HCT116 (cell line): Measurements from ENCODE around the gene ARHGAP10. TPM values are rescaled to one million over a fixed set of nuclear protein-coding genes. Genes with fewer than 3 reads are reported as not detected.

Experiments
- ATAC-seq: fragments of 200-7000 bp; cut with Tn5 transposase; 2 replicates; pipeline ENCODE4 v1.9.1; 2020; ENCODE audit warnings: mild to moderate bottlenecking, moderate library complexity
- BruUV-seq: library from RNA; stranded (reverse); fragments of 400-500 nt; replicated peaks from 2 replicates; lab custom pipeline; 2021; lab: Mats Ljungman, UMichigan
- CTCF ChIA-PET: fragments of 300-600 bp; sonication (Branson Sonifier 250); formaldehyde crosslinking; loops from one replicate; lab custom pipeline; 2021; ENCODE audit warnings: antibody characterized with exemption; lab: Charles Lee
- POLR2A ChIA-PET: fragments of 300-600, 350-600 bp; sonication (Branson Sonifier 250); formaldehyde crosslinking; loops from one replicate; lab custom pipeline; 2021; ENCODE audit warnings: antibody characterized with exemption; lab: Charles Lee
- RAD21 ChIA-PET, 2 experiments: fragments of 300-600 bp; sonication (Branson Sonifier 250); formaldehyde crosslinking; loops; one replicate each; lab custom pipeline; 2023; ENCODE audit warnings: low total read pairs in 2 of 2; ENCODE audit not compliant: uncharacterized antibody in 2 of 2, unreplicated experiment in 2 of 2, low non-redundant PET in 1 of 2; lab: Charles Lee
- DNase-seq: peaks from one replicate; pipeline ENCODE4 v3.0.0-alpha.2; 2010; ENCODE audit warnings: low read depth, low spot score
- H2AFZ ChIP-seq: fragments of 200-600 bp; shearing (Covaris generic), sonication (generic); 2 replicates; pipeline ENCODE4 v1.6.1; 2017; ENCODE audit warnings: low read depth, mixed run types, mixed read lengths, antibody characterized with exemption, low read length; ENCODE audit not compliant: poor library complexity, severe bottlenecking
- H3K27ac ChIP-seq: 2 replicates; pipeline ENCODE4 v1.5.1; 2012; ENCODE audit warnings: low read depth, low read length
- H3K27me3 ChIP-seq: fragments of 200-600 bp; sonication (generic); 2 replicates; pipeline ENCODE4 v1.6.1; 2016; ENCODE audit warnings: mixed run types, low read length, mixed read lengths; ENCODE audit not compliant: insufficient read depth
- H3K36me3 ChIP-seq, 2 experiments: fragments of 200-500 bp in 1 of 2; fragments of 200-600 bp in 1 of 2; sonication (Bioruptor generic) in 1 of 2; sonication (generic) in 1 of 2; 2 replicates each; pipeline versions ENCODE4 v1.5.1 to v1.6.1; 2014 to 2016; ENCODE audit warnings: low read length in 2 of 2, inconsistent platforms in 1 of 2, mixed read lengths in 1 of 2, mixed run types in 1 of 2; ENCODE audit not compliant: insufficient read depth in 2 of 2, control insufficient read depth in 1 of 2
- H3K4me1 ChIP-seq, 2 experiments: fragments of 200-600 bp in 1 of 2; sonication (generic) in 1 of 2; 2 replicates each; pipeline versions ENCODE4 v1.5.1 to v1.6.1; 2012 to 2017; ENCODE audit warnings: low read length in 2 of 2, inconsistent platforms in 1 of 2, mild to moderate bottlenecking in 1 of 2, mixed read lengths in 1 of 2, mixed run types in 1 of 2, moderate library complexity in 1 of 2; ENCODE audit not compliant: insufficient read depth in 2 of 2, control insufficient read depth in 1 of 2
- H3K4me2 ChIP-seq: fragments of 200-600 bp; sonication (generic); 2 replicates; pipeline ENCODE4 v1.6.1; 2017; ENCODE audit warnings: mixed run types, low read length, mixed read lengths
- H3K4me3 ChIP-seq, 2 experiments: fragments of 200-600 bp in 1 of 2; sonication (generic) in 1 of 2; replicated peaks in 1 of 2; 2 replicates each; pipeline ENCODE4 v1.5.1; 2011 to 2016; ENCODE audit warnings: low read length in 2 of 2, control low read depth in 1 of 2, low read depth in 1 of 2, mild to moderate bottlenecking in 1 of 2, mixed read lengths in 1 of 2, mixed run types in 1 of 2
- H3K79me2 ChIP-seq: fragments of 200-600 bp; sonication (generic); 2 replicates; pipeline ENCODE4 v1.6.1; 2017; ENCODE audit warnings: mild to moderate bottlenecking, mixed run types, low read length, moderate library complexity, mixed read lengths; ENCODE audit not compliant: insufficient read depth
- H3K9ac ChIP-seq: fragments of 200-600 bp; sonication (generic); 2 replicates; pipeline ENCODE4 v1.6.1; 2016; ENCODE audit warnings: low read length, mixed read lengths
- H3K9me2 ChIP-seq: fragments of 200-600 bp; sonication (generic), shearing (Covaris generic); 2 replicates; pipeline ENCODE4 v1.6.1; 2017; ENCODE audit warnings: mixed run types, mild to moderate bottlenecking, moderate library complexity; ENCODE audit not compliant: insufficient read depth
- H3K9me3 ChIP-seq, 2 experiments: fragments of 200-500 bp in 1 of 2; fragments of 200-600 bp in 1 of 2; sonication (Bioruptor generic) in 1 of 2; sonication (generic) in 1 of 2; 2 replicates each; pipeline ENCODE4 v1.6.1; 2014 to 2017; ENCODE audit warnings: low read length in 2 of 2, mixed read lengths in 2 of 2, inconsistent platforms in 1 of 2, low read depth in 1 of 2, mild to moderate bottlenecking in 1 of 2, mixed run types in 1 of 2, moderate library complexity in 1 of 2; ENCODE audit not compliant: control insufficient read depth in 1 of 2, insufficient read depth in 1 of 2
- H4K20me1 ChIP-seq: fragments of 200-600 bp; sonication (generic), shearing (Covaris generic); 2 replicates; pipeline ENCODE4 v1.6.1; 2017; ENCODE audit warnings: mixed run types, mild to moderate bottlenecking, moderate library complexity; ENCODE audit not compliant: insufficient read depth
- CBX3 ChIP-seq: IDR thresholded peaks from 2 replicates; pipeline ENCODE4 v1.6.1; 2012; ENCODE audit warnings: low read depth
- ELF1 ChIP-seq: IDR thresholded peaks from 2 replicates; pipeline ENCODE4 v1.6.1; 2012; ENCODE audit warnings: low read depth, borderline replicate concordance
- EZH2 ChIP-seq: fragments of 200-600 bp; sonication (generic); IDR thresholded peaks from 2 replicates; pipeline ENCODE4 v1.6.1; 2017; ENCODE audit warnings: antibody characterized with exemption, mixed run types
- EZH2phosphoT487 ChIP-seq: fragments of 200-600 bp; IDR thresholded peaks from 2 replicates; pipeline ENCODE4 v1.6.1; 2018; ENCODE audit warnings: antibody characterized with exemption, borderline replicate concordance
- FOSL1 ChIP-seq: IDR thresholded peaks from 2 replicates; pipeline ENCODE4 v1.6.1; 2012; ENCODE audit warnings: low read depth
- POLR2A ChIP-seq: IDR thresholded peaks from 2 replicates; pipeline ENCODE4 v1.7.0; 2011; ENCODE audit warnings: borderline replicate concordance; ENCODE audit not compliant: insufficient read depth, insufficient read length; ENCODE audit errors: extremely low read depth
- POLR2AphosphoS5 ChIP-seq: IDR thresholded peaks from 2 replicates; pipeline ENCODE4 v1.6.1; 2011; ENCODE audit warnings: mild to moderate bottlenecking, low read depth, low read length, moderate library complexity
- RAD21 ChIP-seq: IDR thresholded peaks from 2 replicates; pipeline ENCODE4 v1.6.1; 2012; ENCODE audit warnings: low read depth, mild to moderate bottlenecking
- REST ChIP-seq: IDR thresholded peaks from 2 replicates; pipeline ENCODE4 v1.6.1; 2012; ENCODE audit warnings: low read depth
- SP1 ChIP-seq: IDR thresholded peaks from 2 replicates; pipeline ENCODE4 v1.6.1; 2012; ENCODE audit warnings: low read depth
- SRF ChIP-seq: IDR thresholded peaks from 2 replicates; pipeline ENCODE4 v1.6.1; 2012; ENCODE audit warnings: low read depth
- ZFX ChIP-seq: fragments of 450-650 bp; IDR thresholded peaks from 2 replicates; pipeline ENCODE4 v1.6.1; 2017
- ZNF274 ChIP-seq: fragments of 200-500 bp; sonication (Bioruptor generic); IDR thresholded peaks from 2 replicates; pipeline ENCODE4 v1.6.1; 2014; ENCODE audit warnings: mild to moderate bottlenecking, low read depth, low read length, inconsistent platforms
- intact Hi-C: fragments of 100-400 bp; cut with micrococcal nuclease; formaldehyde crosslinking; loops from 2 replicates; pipeline ENCODE4 v1.10.0; 2022
- total RNA-seq: library from RNA; stranded (reverse); gene quantifications from one replicate; pipeline ENCODE4 v1.2.1, GENCODE V29; 2021; ENCODE audit not compliant: unreplicated experiment

The ARHGAP10 gene
- total RNA-seq, 1 experiment from 2014 or later, result 24.7 TPM

GRCh38 chr4:147747787-147748454 lies 16.0 kb downstream of the ARHGAP10 start:
- no peaks in the 10 kb centered on the region for H3K36me3 ChIP-seq
- POLR2A ChIA-PET, result no interaction called here
- no TSS peak for BruUV-seq

More at GRCh38 chr4:147747787-147748454, 16.0 kb downstream of the ARHGAP10 start:
- Histone ChIP-seq H3K27me3 (no peaks in the 10 kb centered on the region), H3K9me3 (no peaks in the 10 kb centered on the region), H4K20me1 (no peaks in the 10 kb centered on the region), H3K79me2 (peaks cover 77% of the 10 kb centered on the region), H3K4me2 (no peak overlapping the region), H3K4me3 (no peak overlapping the region), H3K27ac (no peak overlapping the region), H3K9me2 (no peaks in the 10 kb centered on the region), H2AFZ (no peak overlapping the region), H3K9ac (no peak overlapping the region), H3K4me1 (no peaks in the 10 kb centered on the region)
- RAD21 ChIA-PET, result no interaction called here
- CTCF ChIA-PET, result no interaction called here
- TF ChIP-seq CBX3 (no peak), POLR2A (no peak), ELF1 (no peak), POLR2AphosphoS5 (no peak), RAD21 (no peak), EZH2phosphoT487 (no peak), SP1 (no peak), EZH2 (no peak), ZFX (no peak), SRF (no peak), REST (no peak), ZNF274 (no peak), FOSL1 (no peak)
- ATAC-seq (no peak), DNase-seq (no peak)
- intact Hi-C loops, result no loop called here
